Epithelial cell of esophagus (primary cell): ENCODE data around the gene WDR27.

Experiments
- DNase-seq: peaks from one replicate; pipeline ENCODE4 v3.0.0; 2010; ENCODE audit warnings: low read depth
- H3K4me3 ChIP-seq: 2 replicates; pipeline ENCODE4 v1.5.1; 2011; ENCODE audit warnings: mild to moderate bottlenecking, low read length, control low read depth
- TF ChIP-seq, protein P1 (sequence below): IDR thresholded peaks from 2 replicates; pipeline ENCODE4 v1.5.1; 2011; ENCODE audit warnings: low read depth, mild to moderate bottlenecking, low read length, control low read depth, inconsistent platforms; ENCODE audit not compliant: insufficient read depth; ENCODE audit errors: missing control alignments

Gene WDR27

DNA sequence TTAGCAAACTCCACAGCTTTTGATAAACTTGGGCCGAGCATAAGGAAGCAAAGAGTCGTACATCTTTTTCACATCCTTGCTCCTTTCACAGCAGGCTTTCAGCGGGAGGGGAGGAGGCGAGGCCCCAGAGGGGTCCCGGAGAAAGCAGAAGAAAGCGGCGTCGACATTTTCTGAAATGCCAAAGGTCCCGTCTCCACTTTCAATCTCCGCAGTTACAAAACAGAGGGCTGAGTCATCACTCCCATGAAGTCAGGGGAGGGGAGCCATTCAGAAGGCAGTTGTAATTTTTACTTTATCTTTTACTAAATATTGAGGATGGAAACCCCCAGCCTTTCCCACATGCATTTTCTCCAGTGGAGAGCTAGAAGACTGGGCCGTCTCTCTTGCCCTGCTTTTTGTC is 274.0 kb downstream of the WDR27 start:
- no peak overlapping the region for H3K4me3 ChIP-seq
- DNase-seq, result peak; percentile 11
- TF ChIP-seq, protein P1, sequence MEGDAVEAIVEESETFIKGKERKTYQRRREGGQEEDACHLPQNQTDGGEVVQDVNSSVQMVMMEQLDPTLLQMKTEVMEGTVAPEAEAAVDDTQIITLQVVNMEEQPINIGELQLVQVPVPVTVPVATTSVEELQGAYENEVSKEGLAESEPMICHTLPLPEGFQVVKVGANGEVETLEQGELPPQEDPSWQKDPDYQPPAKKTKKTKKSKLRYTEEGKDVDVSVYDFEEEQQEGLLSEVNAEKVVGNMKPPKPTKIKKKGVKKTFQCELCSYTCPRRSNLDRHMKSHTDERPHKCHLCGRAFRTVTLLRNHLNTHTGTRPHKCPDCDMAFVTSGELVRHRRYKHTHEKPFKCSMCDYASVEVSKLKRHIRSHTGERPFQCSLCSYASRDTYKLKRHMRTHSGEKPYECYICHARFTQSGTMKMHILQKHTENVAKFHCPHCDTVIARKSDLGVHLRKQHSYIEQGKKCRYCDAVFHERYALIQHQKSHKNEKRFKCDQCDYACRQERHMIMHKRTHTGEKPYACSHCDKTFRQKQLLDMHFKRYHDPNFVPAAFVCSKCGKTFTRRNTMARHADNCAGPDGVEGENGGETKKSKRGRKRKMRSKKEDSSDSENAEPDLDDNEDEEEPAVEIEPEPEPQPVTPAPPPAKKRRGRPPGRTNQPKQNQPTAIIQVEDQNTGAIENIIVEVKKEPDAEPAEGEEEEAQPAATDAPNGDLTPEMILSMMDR, result no peak

DNA sequence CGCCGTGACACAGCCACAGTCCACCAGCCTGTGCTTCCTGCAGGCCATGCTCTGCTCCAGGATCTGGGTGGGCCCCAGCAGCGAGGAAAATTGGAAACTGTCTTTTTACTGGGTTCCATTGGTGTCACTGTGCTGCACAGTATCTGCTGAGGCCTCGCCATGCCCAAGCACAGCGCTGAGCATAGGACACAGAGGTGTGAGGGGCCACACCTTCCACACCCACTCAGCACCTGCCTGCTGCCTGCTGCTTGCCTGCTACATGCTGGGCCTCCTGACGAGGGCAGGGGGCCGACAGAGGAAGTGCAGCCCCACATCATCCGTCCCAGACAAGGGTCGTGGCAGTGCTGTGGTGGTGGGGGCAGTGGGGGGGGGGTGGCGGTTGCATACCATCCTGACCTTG is 275.2 kb downstream of the WDR27 start:
- no peak overlapping the region for H3K4me3 ChIP-seq
- no peak for DNase-seq
- TF ChIP-seq, protein P1, result no peak

DNA sequence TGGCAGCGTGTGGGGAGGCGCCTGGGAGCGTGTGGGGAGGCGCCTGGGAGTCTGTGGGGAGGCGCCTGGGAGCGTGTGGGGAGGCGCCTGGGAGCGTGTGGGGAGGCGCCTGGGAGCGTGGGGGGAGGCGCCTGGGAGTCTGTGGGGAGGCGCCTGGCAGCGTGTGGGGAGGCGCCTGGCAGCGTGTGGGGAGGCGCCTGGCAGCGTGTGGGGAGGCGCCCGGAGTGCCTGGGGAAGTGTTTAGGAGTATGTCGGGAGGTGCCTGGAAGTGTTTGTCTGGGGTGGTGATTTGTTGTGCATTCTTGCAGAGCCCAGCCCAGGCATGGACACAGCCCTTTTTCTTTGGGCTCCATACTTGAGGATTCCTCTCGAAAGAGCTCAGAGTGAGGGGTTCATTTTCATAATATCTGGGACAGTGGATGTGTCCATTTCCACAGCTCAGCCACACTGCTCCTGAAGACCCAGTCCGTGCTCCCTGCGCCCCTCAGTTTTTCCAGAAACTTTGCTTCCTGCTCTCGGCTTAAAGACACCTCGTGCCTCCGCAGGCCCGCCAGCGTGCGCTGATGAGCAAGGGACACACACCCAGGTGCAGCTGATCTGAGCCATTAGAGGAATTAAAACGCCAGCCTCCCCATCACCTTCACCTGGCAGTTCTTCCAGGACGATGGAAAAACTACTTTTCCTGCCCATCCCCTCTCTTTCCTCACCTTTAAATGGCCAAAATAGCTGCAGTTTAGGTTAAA is 276.0 kb downstream of the WDR27 start:
- no peak for DNase-seq

DNA sequence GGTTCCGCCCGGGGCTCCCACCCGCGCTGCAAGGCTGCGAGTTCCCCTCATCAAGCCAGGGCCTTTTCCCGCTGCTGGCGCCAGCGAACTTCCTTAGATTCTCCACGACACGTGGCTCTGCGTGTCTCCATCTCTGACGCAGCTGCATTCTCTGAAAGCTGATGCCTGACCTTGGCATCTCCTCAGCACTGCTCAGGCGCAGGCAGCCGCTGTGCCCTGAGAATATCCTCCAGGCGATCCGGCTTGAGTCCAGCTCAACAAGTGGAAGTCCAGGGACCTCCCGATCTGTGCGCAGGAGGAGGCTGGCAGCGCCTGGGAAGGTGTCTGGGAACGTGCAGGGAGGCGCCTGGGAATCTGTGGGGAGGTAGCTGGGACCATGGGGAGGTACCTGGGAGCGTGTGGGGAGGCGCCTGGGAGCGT is 277.0 kb downstream of the WDR27 start:
- DNase-seq, result no peak
- TF ChIP-seq, protein P1, result no peak
- H3K4me3 ChIP-seq, result no peak overlapping the region

More for the DNA sequence above, 276.0 kb downstream of the WDR27 start:
- no peak overlapping the region for H3K4me3 ChIP-seq
- TF ChIP-seq, protein P1, result no peak

DNA sequence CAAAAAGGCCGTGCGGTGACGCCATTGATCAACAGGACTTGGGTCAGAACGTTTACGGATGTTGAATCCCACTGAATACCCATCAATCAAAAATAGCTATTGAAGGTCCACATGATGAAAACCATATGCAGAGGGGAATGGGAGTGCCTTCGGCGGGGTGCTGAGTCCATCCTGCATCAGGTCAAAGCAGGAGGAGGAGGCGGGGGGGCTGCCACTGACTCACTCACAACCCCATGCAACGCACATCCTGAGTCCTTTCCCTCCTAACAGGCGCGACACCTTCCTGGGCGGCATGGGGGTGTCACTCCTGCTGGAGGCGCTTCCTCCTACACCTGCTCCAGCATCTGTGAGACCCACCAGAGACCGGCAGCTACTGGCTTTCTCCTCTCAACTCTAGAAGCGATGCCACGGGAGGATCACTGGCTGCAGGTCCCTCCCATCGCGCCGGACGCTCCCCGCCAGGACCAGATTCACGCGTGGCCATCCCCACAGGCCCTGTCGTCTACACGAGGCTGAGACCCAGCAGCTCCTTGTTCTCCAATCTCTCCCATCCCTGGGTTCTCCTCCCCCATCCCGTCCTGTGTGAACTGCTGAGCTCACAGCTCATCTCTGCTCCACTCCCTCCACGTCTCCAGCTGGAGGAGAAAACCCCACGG is 277.6 kb downstream of the WDR27 start:
- DNase-seq, result no peak
- H3K4me3 ChIP-seq, result no peak overlapping the region

DNA sequence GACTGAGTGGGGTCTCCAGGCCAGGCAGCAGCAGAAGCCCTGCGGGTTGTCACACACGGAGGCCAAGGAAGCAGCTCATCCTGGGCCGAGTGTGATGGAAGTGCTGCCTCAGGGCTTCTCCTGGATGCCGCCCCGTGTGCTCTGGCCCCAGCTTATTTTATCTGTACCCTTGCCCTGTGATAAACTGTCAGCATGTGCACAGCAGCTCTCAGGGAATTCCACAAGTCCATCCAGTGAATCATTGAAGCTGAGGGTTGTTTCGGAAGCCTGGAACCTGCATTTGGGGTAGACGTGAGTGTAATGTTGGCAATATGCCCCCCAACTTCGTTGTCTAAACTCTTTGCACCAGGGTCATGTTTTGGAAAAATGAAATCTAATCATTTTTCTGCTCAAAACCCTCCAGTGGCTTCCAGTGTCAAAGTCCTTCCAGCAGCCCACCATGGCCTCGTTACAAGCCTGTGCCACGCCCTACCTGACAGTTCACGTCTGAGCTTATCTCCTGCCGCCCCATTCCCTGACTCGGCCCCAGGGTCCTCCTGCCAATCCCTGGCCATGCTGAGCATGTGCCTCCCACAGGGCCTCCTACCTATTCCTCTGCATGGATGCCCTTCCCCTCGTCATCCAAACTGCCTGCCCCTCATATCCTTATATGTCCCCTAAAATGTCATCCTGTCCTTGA is 280.1 kb downstream of the WDR27 start:
- DNase-seq, result no peak
- no peak overlapping the region for H3K4me3 ChIP-seq
- TF ChIP-seq, protein P1, result no peak

More for the DNA sequence above, 277.6 kb downstream of the WDR27 start:
- TF ChIP-seq, protein P1, result no peak
